T-helper 1 cell (primary cell): ENCODE measurements around the gene PAX8.

Source experiments
- DNase-seq, 5 donors: peaks; one replicate each; pipeline ENCODE4 v3.0.0-alpha.2; 2012 to 2020

Gene PAX8

GRCh38 chr2:113202305-113203216 lies 76.2 kb downstream of the PAX8 start:
- no peak for DNase-seq

DNA sequence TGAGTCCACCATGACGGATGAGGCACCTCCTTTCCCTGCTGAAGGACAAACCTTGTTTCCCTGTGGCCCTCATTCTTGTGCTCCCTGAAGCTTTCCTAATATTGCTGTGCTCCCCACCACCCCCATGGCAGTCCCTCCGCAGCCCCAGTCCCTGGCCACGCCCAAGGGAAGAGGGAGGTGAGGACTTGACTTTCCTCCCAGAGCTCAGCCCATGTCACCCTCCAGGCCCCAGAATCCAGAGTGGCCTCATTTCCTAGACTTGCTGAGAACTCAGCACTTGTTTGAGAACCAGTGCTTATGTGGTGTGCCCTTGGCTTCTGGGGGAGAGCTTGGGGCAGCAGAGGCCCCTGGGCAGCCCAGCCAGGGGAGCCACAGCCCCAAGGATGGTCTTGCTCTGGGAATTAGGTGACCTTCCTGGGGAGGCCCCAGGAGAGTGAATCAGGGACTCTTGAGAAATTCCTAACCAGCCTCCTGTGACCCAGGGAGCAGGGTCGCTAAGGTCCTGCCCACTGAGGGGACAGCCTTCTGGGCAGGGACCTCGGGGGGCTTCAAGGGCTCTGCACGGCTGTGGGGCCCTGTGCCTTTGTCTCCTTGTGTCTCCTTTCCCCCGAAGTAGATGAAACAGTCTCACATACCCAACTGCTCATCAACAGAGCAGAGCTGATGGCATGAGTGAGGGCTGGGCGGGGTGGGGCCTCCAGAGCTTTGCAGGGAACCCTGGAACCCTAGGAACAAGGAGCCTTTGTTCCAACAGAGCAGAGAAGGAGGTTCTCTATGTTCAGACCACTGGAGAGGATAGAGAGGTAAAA lies 77.0 kb downstream of the PAX8 start:
- DNase-seq: no peak

DNA sequence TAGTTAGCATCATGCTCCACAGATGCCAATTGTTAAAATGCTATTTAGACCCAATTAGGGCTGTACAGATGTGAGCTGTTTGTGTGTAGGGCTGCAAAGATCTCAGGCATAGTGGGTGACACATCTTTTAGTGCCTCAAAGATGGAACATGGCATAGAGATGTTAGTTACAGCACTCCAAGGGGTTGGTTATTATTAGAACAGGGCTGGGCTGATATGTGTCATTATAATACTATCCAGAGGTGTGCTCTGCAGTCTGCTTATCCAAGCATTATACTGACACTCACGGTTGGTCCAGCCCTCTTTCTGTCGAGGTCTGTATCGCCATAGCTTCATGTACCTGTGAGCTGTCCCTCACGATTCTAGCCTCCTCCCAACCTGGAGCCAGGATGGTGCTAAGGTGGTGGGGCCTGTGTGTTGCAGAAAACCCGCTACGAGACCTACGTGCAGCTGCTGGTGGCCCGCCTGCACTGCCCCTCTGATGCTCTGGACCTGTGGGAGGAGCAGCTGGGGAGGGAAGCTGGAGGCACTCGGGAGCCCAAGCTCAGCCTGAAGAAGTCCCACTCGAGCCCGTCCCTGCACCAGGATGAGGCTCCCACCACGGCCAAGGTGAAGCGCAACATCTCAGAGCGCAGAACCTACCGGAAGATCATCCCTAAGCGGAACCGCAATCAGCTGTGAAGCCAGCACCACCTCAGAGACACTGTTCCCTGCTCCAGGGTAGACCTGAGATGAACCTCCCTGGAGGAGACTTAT lies 77.8 kb downstream of the PAX8 start:
- DNase-seq: no peak

GRCh38 chr2:113200236-113200635 lies 78.5 kb downstream of the PAX8 start:
- DNase-seq: no peak

GRCh38 chr2:113198790-113199612 lies 79.7 kb downstream of the PAX8 start:
- peak; percentile 46 to 76 (median 67) for DNase-seq

- no peak for DNase-seq
These were observed 80.5 kb downstream of the PAX8 start for GRCh38 chr2:113198048-113198789.

DNA sequence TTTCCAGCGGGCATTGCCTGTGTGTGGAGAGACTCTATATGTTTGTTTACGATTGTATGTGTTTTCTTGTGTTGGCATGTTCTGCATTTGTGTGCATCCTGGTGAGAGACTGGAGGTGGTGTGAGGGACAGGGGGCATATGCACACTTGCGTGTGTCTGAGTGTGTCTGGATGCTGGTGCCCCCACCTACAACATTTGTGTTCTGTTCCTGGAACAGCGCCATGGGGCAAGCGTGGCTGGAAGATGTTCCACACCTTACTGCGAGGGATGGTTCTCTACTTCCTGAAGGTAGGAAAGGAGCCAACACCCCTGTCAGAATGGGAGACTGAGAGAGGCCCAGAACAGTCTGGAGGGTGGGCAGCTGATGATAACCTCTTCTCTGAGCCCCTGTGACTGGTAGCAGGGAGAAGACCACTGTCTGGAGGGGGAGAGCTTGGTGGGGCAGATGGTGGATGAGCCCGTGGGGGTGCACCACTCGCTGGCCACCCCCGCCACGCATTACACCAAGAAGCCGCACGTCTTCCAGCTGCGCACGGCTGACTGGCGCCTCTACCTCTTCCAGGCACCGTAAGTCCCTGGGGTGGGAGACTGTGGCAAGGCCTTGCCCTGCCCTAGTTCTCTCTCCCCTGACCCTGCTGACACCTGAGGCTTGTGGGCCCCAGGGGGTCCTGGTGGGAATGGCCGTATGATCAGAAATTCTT lies 81.2 kb downstream of the PAX8 start:
- no peak for DNase-seq

DNA sequence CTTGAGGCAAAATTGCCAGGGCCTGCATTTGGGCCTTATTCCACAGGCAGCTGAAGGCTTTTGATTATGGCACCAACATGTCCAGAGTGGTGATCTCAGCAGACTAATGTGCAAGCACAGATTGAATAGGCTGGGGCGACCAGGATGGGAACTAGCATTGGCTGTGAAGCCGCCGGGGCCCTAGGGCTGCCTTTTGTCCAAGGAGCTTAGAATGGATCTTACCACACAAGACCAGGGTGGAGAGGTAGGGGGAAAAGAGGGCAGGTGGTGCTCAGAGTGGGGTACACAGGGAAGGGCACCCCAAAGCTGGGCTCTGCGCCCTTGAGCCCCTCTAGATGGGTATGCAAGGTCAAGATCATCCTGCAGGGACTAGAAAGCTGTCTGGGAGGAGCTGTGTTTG lies 81.9 kb downstream of the PAX8 start:
- DNase-seq: no peak

- DNase-seq: no peak
These were observed 82.7 kb downstream of the PAX8 start for GRCh38 chr2:113195923-113196501.

- DNase-seq: no peak
These were observed 86.1 kb downstream of the PAX8 start for GRCh38 chr2:113192459-113193100.

- no peak for DNase-seq
These were observed 87.8 kb downstream of the PAX8 start for GRCh38 chr2:113190871-113191270.

DNA sequence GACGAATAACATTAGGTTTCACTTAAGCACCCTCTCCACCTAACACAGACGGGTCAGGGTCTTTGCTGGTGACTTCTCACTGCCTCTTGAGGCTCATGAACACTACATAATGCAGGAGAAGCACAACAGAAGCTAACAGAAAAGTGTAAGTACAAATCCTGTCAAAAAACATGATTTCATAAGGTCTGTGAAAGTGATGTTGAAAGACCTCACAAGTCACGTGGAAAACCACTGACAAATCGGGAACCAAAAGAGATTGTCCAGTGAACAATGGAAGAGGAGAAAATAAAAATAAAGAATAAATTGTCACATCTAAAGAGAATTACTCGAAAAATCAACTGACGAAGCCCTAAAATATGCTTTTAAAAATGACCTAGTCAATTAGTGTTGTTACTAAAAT lies 91.0 kb downstream of the PAX8 start:
- no peak for DNase-seq

- DNase-seq: no peak
These were observed 92.3 kb downstream of the PAX8 start for GRCh38 chr2:113186433-113186796.

- no peak for DNase-seq
These were observed 92.9 kb downstream of the PAX8 start for GRCh38 chr2:113185664-113186432.

GRCh38 chr2:113184531-113185230 lies 94.0 kb downstream of the PAX8 start:
- DNase-seq: no peak

GRCh38 chr2:113183703-113184102 lies 95.0 kb downstream of the PAX8 start:
- no peak for DNase-seq

- no peak for DNase-seq
These were observed 95.5 kb downstream of the PAX8 start for GRCh38 chr2:113183264-113183663.

DNA sequence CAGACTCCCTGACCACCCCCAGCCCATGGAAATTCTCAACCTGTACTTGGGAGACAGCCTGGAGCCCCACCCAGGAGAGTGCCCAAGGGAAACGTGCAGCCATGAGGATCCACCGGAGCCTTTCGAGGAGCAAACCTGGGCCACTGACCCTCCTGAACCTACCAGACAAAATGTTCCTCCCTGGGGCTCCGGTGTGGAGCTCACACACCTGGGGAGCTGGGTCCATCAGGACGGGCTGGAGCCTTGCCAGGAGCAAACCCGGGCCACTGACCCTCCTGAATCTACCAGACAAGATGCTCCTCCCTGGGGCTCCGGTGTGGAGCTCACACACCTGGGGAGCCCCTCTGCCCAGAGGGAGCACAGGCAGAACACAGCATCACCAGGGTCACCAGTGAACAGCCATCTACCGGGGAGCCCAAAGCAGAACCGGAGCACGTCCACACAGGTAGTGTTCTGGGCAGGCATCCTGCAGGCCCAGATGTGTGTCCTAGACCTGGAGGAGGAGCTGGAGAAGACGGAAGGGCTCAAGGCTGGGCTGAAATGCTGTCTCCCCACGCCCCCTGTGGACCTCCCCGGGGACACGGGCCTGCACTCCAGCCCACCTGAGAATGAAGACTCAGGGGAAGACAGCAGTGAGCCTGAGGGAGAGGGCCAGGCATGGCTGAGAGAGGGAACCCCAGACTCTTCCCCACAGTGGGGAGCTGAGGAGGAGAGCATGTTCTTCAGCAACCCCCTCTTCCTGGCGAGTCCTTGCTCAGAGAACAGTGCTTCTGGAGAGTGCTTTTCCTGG lies 96.1 kb downstream of the PAX8 start:
- DNase-seq: no peak
